ENCODE results near the gene PI4KB. TPM values are rescaled to one million over a fixed set of nuclear protein-coding genes. Genes with fewer than 3 reads are reported as not detected.

PI4KB gene
- total RNA-seq, 2 experiments from 2014 or later: 38.0 to 50.6 TPM

- no peak for DNase-seq (ENCODE audit: low spot score)
- TF ChIP-seq EZH2phosphoT487 (IDR thresholded peaks at IDR 0.05; ENCODE audit: borderline replicate concordance, low read depth, low read length) (no peak), CTCF (conservative IDR thresholded peaks at IDR 0.05; ENCODE audit: low read length) (no peak)
- intact Hi-C loops (cut with micrococcal nuclease; ENCODE audit: unreplicated experiment): no loop called here
- Histone ChIP-seq H3K27ac (ENCODE audit: low read depth, low read length, poor library complexity, severe bottlenecking) (no peak within 1 kb of the TSS), H3K9me2 (ENCODE audit: insufficient read depth, low read length) (no peaks in the 10 kb centered on the region), H3K36me3 (ENCODE audit: insufficient read depth, low read length) (no peaks in the 10 kb centered on the region), H4K20me1 (ENCODE audit: insufficient read depth, low read length) (no peaks in the 10 kb centered on the region), H3K4me1 (ENCODE audit: insufficient read depth, low read length, poor library complexity, severe bottlenecking) (peaks cover 6% of the 10 kb centered on the region), H2AFZ (ENCODE audit: low read length) (no peak within 1 kb of the TSS), H3K79me2 (ENCODE audit: insufficient read depth, low read depth, low read length) (no peaks in the 10 kb centered on the region), H3K9me3 (ENCODE audit: low read length) (no peaks in the 10 kb centered on the region), H3K4me2 (ENCODE audit: low read length) (no peak within 1 kb of the TSS), H3K4me3 (ENCODE audit: low read depth, low read length, poor library complexity, severe bottlenecking) (no peak within 1 kb of the TSS)
- no TSS peak for BruUV-seq (replicated peaks)
- CTCF ChIA-PET (ENCODE audit: unreplicated experiment): interaction anchor here (0.6 kb wide), 1 partner anchor 353 kb away, joined by 3 read pairs; no protein-coding TSS in a partner anchor
- POLR2A ChIA-PET: interaction anchor here (0.7 to 1.5 kb wide), 4 partner anchors 12 to 22 kb away, joined by 3 to 9 read pairs (median 7); no protein-coding TSS in a partner anchor
These were observed 45.1 kb upstream of the PI4KB start, which contains the start of gene SELENBP1 for GRCh38 chr1:151372058-151372934. SELENBP1 (minus strand) TSS chr1:151372705; CDS start chr1:151372641, 64 bp downstream.

- no peak overlapping the region for H2AFZ ChIP-seq (ENCODE audit: low read length)
- no peaks in the 10 kb centered on the region for H3K9me3 ChIP-seq (ENCODE audit: low read length)
- no peaks in the 10 kb centered on the region for H3K9me2 ChIP-seq (ENCODE audit: insufficient read depth, low read length)
- TF ChIP-seq EZH2phosphoT487 (IDR thresholded peaks at IDR 0.05; ENCODE audit: borderline replicate concordance, low read depth, low read length) (no peak), CTCF (conservative IDR thresholded peaks at IDR 0.05; ENCODE audit: low read length) (no peak)
- H3K4me2 ChIP-seq (ENCODE audit: low read length): no peak overlapping the region
- H3K27ac ChIP-seq (ENCODE audit: low read depth, low read length, poor library complexity, severe bottlenecking): no peak overlapping the region
- no peaks in the 10 kb centered on the region for H3K79me2 ChIP-seq (ENCODE audit: insufficient read depth, low read depth, low read length)
- no peak for DNase-seq (ENCODE audit: low spot score)
- no peaks in the 10 kb centered on the region for H4K20me1 ChIP-seq (ENCODE audit: insufficient read depth, low read length)
- intact Hi-C loops (cut with micrococcal nuclease; ENCODE audit: unreplicated experiment): no loop called here
- CTCF ChIA-PET (ENCODE audit: unreplicated experiment): interaction anchor here (0.6 kb wide), 1 partner anchor 354 kb away, joined by 3 read pairs; no protein-coding TSS in a partner anchor
- POLR2A ChIA-PET: interaction anchor here (0.7 to 1.5 kb wide), 4 partner anchors 13 to 21 kb away, joined by 3 to 9 read pairs (median 7); no protein-coding TSS in a partner anchor
- H3K4me1 ChIP-seq (ENCODE audit: insufficient read depth, low read length, poor library complexity, severe bottlenecking): peaks cover 6% of the 10 kb centered on the region
- no TSS peak for BruUV-seq (replicated peaks)
- no peak overlapping the region for H3K4me3 ChIP-seq (ENCODE audit: low read depth, low read length, poor library complexity, severe bottlenecking)
- H3K36me3 ChIP-seq (ENCODE audit: insufficient read depth, low read length): no peaks in the 10 kb centered on the region
These were observed 44.3 kb upstream of the PI4KB start for GRCh38 chr1:151371370-151372057.
